Stimulated activated effector memory CD8-positive, alpha-beta T cell treated with anti-CD3 and anti-CD28 coated beads, Interleukin-12 subunit alpha, Interleukin-12 subunit beta, amount 100 ng/mL, for 72 hours (primary cell): ENCODE results near the gene APOL1.
"Not testable (repeated sequence)": the region's sequence is repeated elsewhere in the genome, so short reads cannot be mapped to it uniquely, and the experiment has no call there.

Experiments
- ATAC-seq: fragments of 150-1000 bp; cut with Tn5 transposase; 2 replicates; pipeline ENCODE4 v1.10.0; 2021
- DNase-seq, 2 donors: peaks; one replicate each; pipeline ENCODE4 v3.0.0; 2021 to 2022; ENCODE audit warnings: low spot score in 2 of 2
- H3K27ac Mint-ChIP-seq: one replicate; pipeline ENCODE4 v1.8.0; 2022; ENCODE audit warnings: mild to moderate bottlenecking, mixed read lengths
- H3K36me3 Mint-ChIP-seq: one replicate; pipeline ENCODE4 v1.8.0; 2022; ENCODE audit warnings: mild to moderate bottlenecking, mixed read lengths
- H3K4me1 Mint-ChIP-seq: one replicate; pipeline ENCODE4 v1.8.0; 2022; ENCODE audit warnings: mixed read lengths
- H3K4me3 Mint-ChIP-seq: one replicate; pipeline ENCODE4 v1.8.0; 2022; ENCODE audit warnings: mild to moderate bottlenecking, mixed read lengths
- H3K9me3 Mint-ChIP-seq: one replicate; pipeline ENCODE4 v1.8.0; 2022; ENCODE audit warnings: mixed read lengths

Gene APOL1

GRCh38 chr22:36218648-36219193, 34.2 kb upstream of the APOL1 start:
- Mint-ChIP-seq H3K4me1 (peaks cover 14% of the 10 kb centered on the region), H3K27ac (no peak overlapping the region), H3K36me3 (no peaks in the 10 kb centered on the region), H3K9me3 (no peaks in the 10 kb centered on the region), H3K4me3 (no peak overlapping the region)
- DNase-seq (no peak), ATAC-seq (no peak)

DNA sequence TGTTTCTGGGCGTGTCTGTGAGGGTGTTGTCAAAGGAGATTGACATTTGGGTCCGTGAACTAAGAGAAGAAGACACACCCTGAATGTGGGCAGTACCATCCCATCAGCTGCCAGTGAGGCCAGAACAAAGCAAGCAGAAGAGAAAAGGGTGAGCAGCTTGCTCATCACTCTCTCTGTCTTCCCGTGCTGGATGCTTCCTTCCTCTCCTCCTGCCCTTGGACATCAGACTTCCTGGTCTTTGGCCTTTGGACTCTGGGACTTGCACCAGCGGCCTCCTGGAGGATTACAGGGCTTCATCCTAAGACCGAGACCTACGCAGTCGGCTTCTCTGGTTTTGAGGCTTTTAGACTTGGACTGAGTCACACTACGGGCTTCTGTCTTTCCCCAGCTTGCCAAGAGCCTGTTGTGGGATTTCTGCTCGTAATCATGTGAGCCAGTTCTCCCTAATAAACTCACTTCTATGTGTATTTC, 32.4 kb upstream of the APOL1 start:
- DNase-seq (no peak), ATAC-seq (no peak)
- H3K4me1 Mint-ChIP-seq, result peaks cover 14% of the 10 kb centered on the region
- H3K4me3 Mint-ChIP-seq, result no peak overlapping the region
- H3K9me3 Mint-ChIP-seq, result no peaks in the 10 kb centered on the region
- H3K36me3 Mint-ChIP-seq, result peaks cover 8% of the 10 kb centered on the region
- H3K27ac Mint-ChIP-seq, result no peak overlapping the region

GRCh38 chr22:36221799-36222751, 30.9 kb upstream of the APOL1 start:
- Mint-ChIP-seq H3K36me3 (peaks cover 23% of the 10 kb centered on the region), H3K27ac (peak overlapping the region; percentile 71), H3K9me3 (no peaks in the 10 kb centered on the region), H3K4me1 (peaks cover 24% of the 10 kb centered on the region), H3K4me3 (no peak overlapping the region)
- ATAC-seq (peak; percentile 80), DNase-seq (peak in 1 of 2 donors; percentile 68)

GRCh38 chr22:36222887-36223450, 30.0 kb upstream of the APOL1 start:
- no peak overlapping the region for H3K27ac Mint-ChIP-seq
- H3K9me3 Mint-ChIP-seq, result no peaks in the 10 kb centered on the region
- H3K4me3 Mint-ChIP-seq, result no peak overlapping the region
- ATAC-seq, result no peak
- H3K4me1 Mint-ChIP-seq, result peaks cover 24% of the 10 kb centered on the region
- no peak for DNase-seq
- peaks cover 32% of the 10 kb centered on the region for H3K36me3 Mint-ChIP-seq

GRCh38 chr22:36223504-36223903, 29.4 kb upstream of the APOL1 start:
- Mint-ChIP-seq H3K4me3 (no peak overlapping the region), H3K9me3 (no peaks in the 10 kb centered on the region), H3K4me1 (peaks cover 24% of the 10 kb centered on the region), H3K36me3 (peaks cover 37% of the 10 kb centered on the region), H3K27ac (no peak overlapping the region)
- ATAC-seq (no peak), DNase-seq (no peak)

DNA sequence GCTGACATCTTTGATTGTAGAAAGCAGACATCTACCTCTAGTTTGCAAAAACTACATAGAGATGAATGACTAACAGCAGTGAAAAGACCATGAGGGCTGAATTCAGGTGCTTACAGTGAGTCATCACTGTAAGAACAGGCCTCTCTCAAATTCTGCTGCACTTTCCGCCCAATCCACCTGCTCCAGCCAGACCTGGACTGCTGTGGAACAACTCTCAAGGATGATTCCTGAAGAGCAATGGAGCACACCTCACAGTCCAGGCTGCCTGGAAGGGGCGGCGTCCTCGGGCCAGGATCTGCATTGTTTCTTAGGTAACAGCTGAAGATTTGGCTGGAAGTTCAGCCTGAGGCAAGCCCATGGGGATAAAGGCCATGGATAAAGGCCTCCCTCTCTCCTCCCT, 28.7 kb upstream of the APOL1 start:
- ATAC-seq (peak; percentile 25), DNase-seq (no peak)
- Mint-ChIP-seq H3K4me3 (no peak overlapping the region), H3K4me1 (peaks cover 24% of the 10 kb centered on the region), H3K9me3 (no peaks in the 10 kb centered on the region), H3K36me3 (peaks cover 44% of the 10 kb centered on the region), H3K27ac (peak overlapping the region; percentile 80)

GRCh38 chr22:36225333-36225922, 27.5 kb upstream of the APOL1 start:
- peaks cover 24% of the 10 kb centered on the region for H3K4me1 Mint-ChIP-seq
- H3K36me3 Mint-ChIP-seq, result peaks cover 56% of the 10 kb centered on the region
- peak overlapping the region; percentile 80 for H3K27ac Mint-ChIP-seq
- ATAC-seq, result no peak
- no peak for DNase-seq
- H3K4me3 Mint-ChIP-seq, result no peak overlapping the region
- H3K9me3 Mint-ChIP-seq, result no peaks in the 10 kb centered on the region

DNA sequence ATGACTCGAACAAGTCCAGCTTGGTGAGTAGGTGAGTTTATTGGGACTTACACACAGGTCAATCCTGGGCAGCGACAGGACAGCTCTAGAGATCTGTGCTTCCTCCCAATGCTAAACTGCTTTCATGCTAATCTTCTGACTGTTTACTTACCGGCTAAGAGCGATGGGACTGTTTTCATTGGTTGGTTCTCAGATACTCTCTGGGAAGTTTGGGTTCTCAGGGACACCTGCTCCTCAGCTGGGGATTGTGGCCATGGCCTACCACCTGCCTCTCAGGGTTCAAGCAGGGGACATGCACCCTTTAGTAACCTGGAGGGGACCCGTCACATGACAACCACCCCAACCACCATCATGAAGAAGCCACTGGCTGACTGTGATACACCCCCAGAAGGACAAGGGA, 26.7 kb upstream of the APOL1 start:
- peak overlapping the region; percentile 23 for H3K27ac Mint-ChIP-seq

GRCh38 chr22:36227396-36227795, 25.5 kb upstream of the APOL1 start:
- H3K4me3 Mint-ChIP-seq, result no peak overlapping the region
- ATAC-seq, result peak; percentile 71
- H3K4me1 Mint-ChIP-seq, result peaks cover 19% of the 10 kb centered on the region
- peaks cover 76% of the 10 kb centered on the region for H3K36me3 Mint-ChIP-seq
- H3K27ac Mint-ChIP-seq, result no peak overlapping the region
- no peak for DNase-seq
- H3K9me3 Mint-ChIP-seq, result no peaks in the 10 kb centered on the region

More for the DNA sequence above, 26.7 kb upstream of the APOL1 start:
- DNase-seq (no peak), ATAC-seq (no peak)
- peaks cover 24% of the 10 kb centered on the region for H3K4me1 Mint-ChIP-seq
- H3K9me3 Mint-ChIP-seq, result no peaks in the 10 kb centered on the region
- no peak overlapping the region for H3K4me3 Mint-ChIP-seq
- H3K36me3 Mint-ChIP-seq, result peaks cover 64% of the 10 kb centered on the region

DNA sequence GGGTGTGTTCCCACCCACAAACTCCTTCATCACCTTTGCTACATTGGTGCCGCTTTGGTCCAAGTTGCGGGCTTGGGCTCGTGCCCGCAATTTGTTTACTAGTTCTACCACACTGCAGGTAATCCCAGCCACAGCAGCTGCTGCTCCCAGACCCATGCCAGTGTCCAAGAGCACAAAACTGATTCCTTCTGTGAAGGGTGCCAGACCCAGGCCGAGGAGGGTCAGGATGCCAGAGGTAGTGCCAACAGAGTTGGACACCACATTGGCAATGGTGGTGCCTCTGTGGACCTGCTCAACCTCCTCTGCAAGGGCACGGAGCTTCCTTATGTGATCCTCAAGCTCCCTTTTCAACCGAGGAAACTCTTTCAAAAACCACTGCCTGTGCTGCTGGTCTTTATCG, 25.1 kb upstream of the APOL1 start:
- H3K4me1 Mint-ChIP-seq, result peaks cover 19% of the 10 kb centered on the region
- H3K27ac Mint-ChIP-seq, result peak overlapping the region; percentile 45
- peaks cover 80% of the 10 kb centered on the region for H3K36me3 Mint-ChIP-seq
- no peaks in the 10 kb centered on the region for H3K9me3 Mint-ChIP-seq
- DNase-seq, result no peak
- no peak for ATAC-seq
- no peak overlapping the region for H3K4me3 Mint-ChIP-seq

GRCh38 chr22:36228369-36228768, 24.6 kb upstream of the APOL1 start:
- Mint-ChIP-seq H3K27ac (peak overlapping the region; percentile 45), H3K36me3 (peaks cover 86% of the 10 kb centered on the region), H3K4me1 (peaks cover 25% of the 10 kb centered on the region)
- not testable (repeated sequence) for H3K4me3 Mint-ChIP-seq, H3K9me3 Mint-ChIP-seq, DNase-seq, ATAC-seq

GRCh38 chr22:36228944-36229343, 24.0 kb upstream of the APOL1 start:
- peak overlapping the region; percentile 99 for H3K27ac Mint-ChIP-seq
- peaks cover 91% of the 10 kb centered on the region for H3K36me3 Mint-ChIP-seq
- H3K9me3 Mint-ChIP-seq, result no peaks in the 10 kb centered on the region
- H3K4me3 Mint-ChIP-seq, result no peak overlapping the region
- ATAC-seq, result no peak
- peaks cover 31% of the 10 kb centered on the region for H3K4me1 Mint-ChIP-seq
- DNase-seq, result no peak

DNA sequence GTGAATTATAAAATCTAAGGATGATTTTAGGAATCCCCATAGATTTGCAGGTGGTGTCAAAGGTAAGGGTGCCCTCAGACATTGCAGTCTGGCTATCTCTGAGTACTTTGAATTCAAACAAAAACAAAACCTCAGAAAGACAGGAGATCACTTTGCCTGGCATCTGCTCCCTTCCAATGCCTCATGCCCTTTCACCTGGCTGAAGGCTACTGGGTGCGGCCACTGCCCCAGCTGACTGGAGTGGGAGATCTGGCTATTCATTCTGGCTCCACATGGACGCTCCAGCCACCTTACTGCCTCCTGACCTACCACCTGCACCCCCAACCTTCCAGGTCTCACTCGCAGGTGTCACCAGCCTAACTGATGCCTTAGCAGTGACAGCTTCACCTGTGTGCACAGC, 23.3 kb upstream of the APOL1 start:
- not testable (repeated sequence) for H3K4me3 Mint-ChIP-seq, H3K9me3 Mint-ChIP-seq
- H3K27ac Mint-ChIP-seq, result peak overlapping the region; percentile 99

GRCh38 chr22:36231051-36231450, 21.9 kb upstream of the APOL1 start:
- H3K4me1 Mint-ChIP-seq, result peaks cover 52% of the 10 kb centered on the region
- H3K4me3 Mint-ChIP-seq, ATAC-seq, H3K9me3 Mint-ChIP-seq, DNase-seq: not testable (repeated sequence)
- peaks cover 100% of the 10 kb centered on the region for H3K36me3 Mint-ChIP-seq
- H3K27ac Mint-ChIP-seq, result peak overlapping the region; percentile 99

More for the DNA sequence above, 23.3 kb upstream of the APOL1 start:
- peaks cover 98% of the 10 kb centered on the region for H3K36me3 Mint-ChIP-seq
- peaks cover 38% of the 10 kb centered on the region for H3K4me1 Mint-ChIP-seq
- not testable (repeated sequence) for ATAC-seq, DNase-seq

- peak overlapping the region; percentile 99 for H3K27ac Mint-ChIP-seq
- H3K4me3 Mint-ChIP-seq, result no peak overlapping the region
Observed at GRCh38 chr22:36232715-36233401, 20.1 kb upstream of the APOL1 start.

More at GRCh38 chr22:36232715-36233401, 20.1 kb upstream of the APOL1 start:
- Mint-ChIP-seq H3K4me1 (peaks cover 60% of the 10 kb centered on the region), H3K9me3 (no peaks in the 10 kb centered on the region), H3K36me3 (peaks cover 100% of the 10 kb centered on the region)
- ATAC-seq (no peak), DNase-seq (no peak)
